A549 treated with ZK216348 at 1 μM for 4 hours (cell line): ENCODE results near the gene AIPL1. TPM values are rescaled to one million over a fixed set of nuclear protein-coding genes. Genes with fewer than 3 reads are reported as not detected.

Source experiments
- total RNA-seq: library from RNA; stranded (reverse); fragments of 200-300 nt; extraction: Qiagen RNA extraction; gene quantifications from 5 replicates; pipeline ENCODE4 v1.2.3, GENCODE V29; 2022; ENCODE audit warnings: low read depth

AIPL1 gene
- not detected in 5 replicates for total RNA-seq

GRCh38 chr17:6435051-6435450 lies at the start of gene AIPL1:
AIPL1 (minus strand) TSS chr17:6435121; CDS start chr17:6435104, 17 bp downstream.

GRCh38 chr17:6443692-6444570 lies 9.0 kb upstream of the AIPL1 start, which contains the start of gene PIMREG:
PIMREG (plus strand) TSS chr17:6444455; CDS start chr17:6445111, 656 bp downstream.

Other genes with a start within 250 kb of the AIPL1 start
- gene PIMREG, start 9.3 kb upstream of the AIPL1 start, total RNA-seq: 31.8 to 47.1 TPM (median 42.7 TPM) in 5 replicates
- 1.8 to 3.0 TPM (median 2.2 TPM) in 5 replicates for gene PITPNM3, start 121.4 kb upstream of the AIPL1 start, total RNA-seq
- 14.4 to 20.8 TPM (median 18.3 TPM) in 5 replicates for gene KIAA0753, start 205.6 kb upstream of the AIPL1 start, total RNA-seq
- 346 to 556 TPM (median 427 TPM) in 5 replicates for gene TXNDC17, start 205.9 kb upstream of the AIPL1 start, total RNA-seq
- 22.3 to 32.6 TPM (median 28.9 TPM) in 5 replicates for gene MED31, start 216.5 kb upstream of the AIPL1 start, total RNA-seq
- 1.6 to 3.1 TPM (median 2.9 TPM) in 5 replicates for gene C17orf100, start 216.6 kb upstream of the AIPL1 start, total RNA-seq